Right cardiac atrium (tissue), 5 donors: ENCODE results near the gene PACS2. TPM values are rescaled to one million over a fixed set of nuclear protein-coding genes. Genes with fewer than 3 reads are reported as not detected.
"Not testable (repeated sequence)": the region's sequence is repeated elsewhere in the genome, so short reads cannot be mapped to it uniquely, and the experiment has no call there.

Experiments
- ATAC-seq, 2 donors: fragments of 200-7000 bp; cut with Tn5 transposase; one replicate each; pipeline versions ENCODE4 v1.8.0 to v1.9.1; 2020; ENCODE audit warnings: moderate library complexity in 2 of 2, mild to moderate bottlenecking in 1 of 2
- DNase-seq, 3 donors: peaks; one replicate each; pipeline ENCODE4 v3.0.0-alpha.2; 2020
- H3K27ac ChIP-seq: one replicate; pipeline ENCODE4 v1.5.1; 2013; ENCODE audit warnings: mild to moderate bottlenecking, low read length, control low read depth, moderate library complexity
- H3K27me3 ChIP-seq: one replicate; pipeline ENCODE4 v1.6.1; 2013; ENCODE audit not compliant: control insufficient read depth, insufficient read depth
- H3K4me1 ChIP-seq: one replicate; pipeline ENCODE4 v1.6.1; 2013; ENCODE audit warnings: low read length; ENCODE audit not compliant: control insufficient read depth, insufficient read depth
- H3K4me3 ChIP-seq: one replicate; pipeline ENCODE4 v1.5.1; 2013; ENCODE audit warnings: low read length, control low read depth
- H3K9me3 ChIP-seq: one replicate; pipeline ENCODE4 v1.6.1; 2013; ENCODE audit warnings: low read length; ENCODE audit not compliant: control insufficient read depth
- WGBS: extraction: QIAGEN DNeasy Blood & Tissue Kit; methylation state at CpG from one replicate; pipeline ENCODE4 v1.1.7; 2013; 5-methylcytosine and 5-hydroxymethylcytosine counted together
- intact Hi-C, 4 donors: fragments of 100-400 bp; cut with DNase I; formaldehyde crosslinking; loops; one replicate each; pipeline versions ENCODE4 v1.11.0 to v1.14.0; 2022 to 2023
- polyA plus RNA-seq: library from polyadenylated mRNA; stranded (reverse); fragments of 200-250 nt; gene quantifications from one replicate; pipeline ENCODE4 v1.2.3, GENCODE V29; 2013
- total RNA-seq, 4 donors: library from RNA; stranded (reverse); fragmentation: NEBNext Ultra II Directional; extraction: Animal tissue kit (Norgen Biotek cat#: 25700); gene quantifications; one replicate each; pipeline ENCODE4 v1.2.1, GENCODE V29; 2021
- donor health status: healthy with polysubstance abuse.
- donor health status: DM: no; HTN: yes; CAD: no.
- donor health status: DM: no; HTN: no; CAD: no.
- donor health status: DM: no; HTN: yes; CAD: no; lungs with severe emphysema.
- donor health status: DM: yes; HTN: yes; CAD: no.

PACS2 gene
- total and polyA plus RNA-seq, 5 donors = 50.6 to 67.0 (median 63.0) TPM

DNA sequence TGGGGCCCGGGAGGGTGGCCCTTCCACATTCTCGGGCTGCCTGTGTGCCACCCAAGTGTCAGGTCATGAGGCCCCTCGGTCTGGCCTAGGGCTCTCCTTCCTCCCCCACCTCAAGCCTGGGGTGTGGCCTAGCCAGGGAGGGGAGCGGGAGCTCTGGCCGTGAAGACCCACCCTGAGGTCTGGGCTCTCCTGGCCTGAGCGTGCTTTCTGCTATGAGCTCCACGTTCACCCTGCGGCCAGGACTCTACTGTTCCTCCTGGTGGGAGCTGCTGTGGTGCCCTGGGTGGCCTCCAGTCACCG, 12.0 kb downstream of the PACS2 start:
- Histone ChIP-seq H3K4me3 (no peak overlapping the region), H3K9me3 (no peaks in the 10 kb centered on the region), H3K27ac (peak overlapping the region; percentile 26), H3K4me1 (peaks cover 29% of the 10 kb centered on the region), H3K27me3 (no peaks in the 10 kb centered on the region)
- WGBS = 72% methylated on average over 9 of the region's 9 CpGs
- no peak for DNase-seq
- intact Hi-C loops = no loop called here
- ATAC-seq = no peak

DNA sequence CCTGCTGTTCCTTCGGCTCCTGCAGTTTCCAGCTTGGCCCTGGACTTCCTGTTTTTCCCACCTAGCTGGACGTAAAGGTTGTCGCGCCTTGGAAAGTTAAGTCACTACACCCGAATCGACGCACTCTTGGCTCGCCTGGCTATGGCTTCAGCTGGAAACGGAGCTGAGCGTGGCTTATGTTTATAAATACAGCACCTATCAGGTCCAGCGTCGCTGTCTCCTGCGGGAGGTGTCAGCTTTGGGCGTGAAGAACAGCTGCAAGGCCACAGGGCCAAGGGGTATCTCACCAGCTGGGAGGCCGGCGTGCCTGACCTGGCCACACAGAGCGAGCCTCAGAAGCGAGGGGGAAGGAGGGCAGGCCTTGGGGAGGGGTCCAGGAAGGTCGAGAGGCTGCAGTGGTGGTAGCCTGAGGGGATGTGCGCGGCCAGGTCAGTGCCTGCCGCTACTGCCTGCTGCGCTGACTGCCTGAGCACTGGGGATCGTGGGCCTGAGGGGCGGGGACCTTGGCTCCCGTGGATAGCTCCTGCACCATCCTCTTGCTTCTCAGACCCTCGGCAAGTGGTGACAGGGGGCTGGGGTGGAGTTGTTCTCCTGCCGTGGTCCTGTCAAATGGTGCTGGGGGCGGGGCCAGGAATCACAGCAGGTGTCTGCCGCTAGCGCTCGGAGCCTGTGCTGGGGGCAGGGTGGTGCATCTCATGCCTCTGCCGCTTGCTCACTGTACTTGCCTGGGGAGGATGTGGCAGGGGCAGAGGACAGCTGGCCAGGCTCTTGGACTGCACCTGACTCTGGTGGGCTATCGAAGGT, 12.5 kb downstream of the PACS2 start:
- ATAC-seq (peak; percentile 33 to 43), DNase-seq (peak in 2 of 3 donors; percentile 69 to 72)
- peak overlapping the region; percentile 26 for H3K27ac ChIP-seq
- 59% methylated on average over 34 of the region's 34 CpGs for WGBS
- H3K4me1 ChIP-seq = peaks cover 29% of the 10 kb centered on the region
- H3K4me3 ChIP-seq = no peak overlapping the region
- no peaks in the 10 kb centered on the region for H3K27me3 ChIP-seq
- H3K9me3 ChIP-seq = no peaks in the 10 kb centered on the region
- intact Hi-C loops = no loop called here

DNA sequence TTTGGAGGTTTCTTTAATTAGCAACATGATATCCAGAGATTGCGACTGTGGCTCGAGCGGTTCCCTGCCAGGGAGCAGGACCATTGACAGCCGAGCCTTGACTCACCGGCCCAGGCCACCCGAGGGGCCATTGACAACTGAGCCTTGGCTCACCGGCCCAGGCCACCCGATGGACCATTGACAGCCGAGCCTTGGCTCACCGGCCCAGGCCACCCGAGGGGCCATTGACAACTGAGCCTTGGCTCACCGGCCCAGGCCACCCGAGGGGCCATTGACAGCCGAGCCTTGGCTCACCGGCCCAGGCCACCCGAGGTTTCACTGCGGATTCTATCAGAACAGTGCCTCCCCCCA, 13.1 kb downstream of the PACS2 start:
- ATAC-seq, H3K27ac ChIP-seq, intact Hi-C loops, H3K9me3 ChIP-seq, H3K4me3 ChIP-seq, H3K27me3 ChIP-seq: not testable (repeated sequence)
- H3K4me1 ChIP-seq = peaks cover 29% of the 10 kb centered on the region
- peak in 2 of 3 donors; percentile 32 to 59 for DNase-seq
- 53% methylated on average over 17 of the region's 17 CpGs for WGBS

DNA sequence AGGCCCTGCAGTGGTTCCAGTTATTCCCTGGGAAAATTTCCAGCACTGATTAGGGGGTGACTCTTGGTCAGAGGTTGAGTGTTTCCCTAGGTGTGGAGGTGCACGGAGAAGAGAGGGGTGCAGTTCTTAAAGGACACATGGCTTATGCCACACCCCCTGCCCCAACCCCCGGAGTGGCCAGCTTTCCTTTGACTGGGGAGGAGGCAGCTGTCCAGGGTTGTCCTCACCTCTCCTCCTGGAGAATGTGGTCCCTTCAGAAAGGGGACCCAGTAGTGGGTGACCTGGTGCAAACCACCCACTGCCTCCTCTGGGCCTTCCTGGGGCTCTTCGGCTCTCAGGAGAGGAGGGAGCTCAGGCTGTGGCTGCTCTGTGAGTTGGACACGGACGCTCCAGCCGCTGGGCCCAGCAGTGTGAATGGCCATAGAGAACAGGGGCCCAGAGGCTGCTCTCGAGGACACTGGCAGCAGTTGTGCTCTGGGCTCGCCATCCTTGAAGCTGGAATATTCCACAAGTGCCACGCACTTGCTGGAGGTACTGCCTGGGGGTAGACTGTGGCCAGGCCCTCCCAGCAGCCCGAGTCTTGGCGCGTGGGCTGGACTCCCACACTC, 13.6 kb downstream of the PACS2 start:
- ATAC-seq = no peak
- H3K27ac ChIP-seq = no peak overlapping the region
- peaks cover 29% of the 10 kb centered on the region for H3K4me1 ChIP-seq
- H3K4me3 ChIP-seq = no peak overlapping the region
- intact Hi-C loops = no loop called here
- no peaks in the 10 kb centered on the region for H3K9me3 ChIP-seq
- no peaks in the 10 kb centered on the region for H3K27me3 ChIP-seq
- DNase-seq = peak in 2 of 3 donors; percentile 33
- WGBS = 66% methylated on average over 12 of the region's 12 CpGs

DNA sequence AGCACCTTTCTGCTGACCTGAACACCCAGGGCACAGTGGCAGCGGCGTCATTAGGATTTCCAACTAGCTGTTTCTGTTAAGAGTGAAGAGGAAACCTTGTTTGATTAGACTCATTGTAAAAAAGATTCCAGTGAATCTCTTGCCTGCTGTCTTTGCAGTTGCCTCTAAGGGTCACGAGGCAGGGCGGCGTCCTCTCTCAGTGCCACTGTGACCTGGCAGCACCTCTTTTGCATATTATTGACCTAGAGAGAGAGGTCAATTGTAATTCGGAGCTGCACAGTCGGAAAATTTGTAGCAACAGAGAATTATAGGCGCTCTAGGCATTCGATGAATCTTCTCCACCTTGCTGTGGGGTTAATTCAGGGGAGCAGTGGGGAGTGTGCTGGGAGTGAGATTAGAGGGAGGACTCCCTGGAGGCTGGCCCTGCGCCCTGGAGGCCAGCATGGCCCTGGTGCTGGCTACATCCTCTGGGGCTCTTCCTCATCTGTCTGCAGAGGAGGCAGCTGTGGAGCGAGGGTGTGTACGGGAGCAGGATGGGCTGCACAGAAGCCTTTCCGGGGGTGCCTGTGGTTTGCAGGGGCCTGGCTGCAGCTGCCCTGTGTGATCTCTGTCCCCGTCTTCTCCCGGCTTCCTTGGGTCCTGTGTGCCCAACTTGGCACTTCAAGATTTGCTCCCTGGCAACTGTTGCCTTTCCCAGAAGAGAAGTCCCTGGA, 14.3 kb downstream of the PACS2 start:
- Histone ChIP-seq H3K9me3 (no peaks in the 10 kb centered on the region), H3K27me3 (no peaks in the 10 kb centered on the region), H3K27ac (no peak overlapping the region), H3K4me1 (peaks cover 28% of the 10 kb centered on the region), H3K4me3 (no peak overlapping the region)
- intact Hi-C loops = no loop called here
- ATAC-seq = no peak
- DNase-seq = peak in 2 of 3 donors; percentile 49
- WGBS = 64% methylated on average over 15 of the region's 15 CpGs

DNA sequence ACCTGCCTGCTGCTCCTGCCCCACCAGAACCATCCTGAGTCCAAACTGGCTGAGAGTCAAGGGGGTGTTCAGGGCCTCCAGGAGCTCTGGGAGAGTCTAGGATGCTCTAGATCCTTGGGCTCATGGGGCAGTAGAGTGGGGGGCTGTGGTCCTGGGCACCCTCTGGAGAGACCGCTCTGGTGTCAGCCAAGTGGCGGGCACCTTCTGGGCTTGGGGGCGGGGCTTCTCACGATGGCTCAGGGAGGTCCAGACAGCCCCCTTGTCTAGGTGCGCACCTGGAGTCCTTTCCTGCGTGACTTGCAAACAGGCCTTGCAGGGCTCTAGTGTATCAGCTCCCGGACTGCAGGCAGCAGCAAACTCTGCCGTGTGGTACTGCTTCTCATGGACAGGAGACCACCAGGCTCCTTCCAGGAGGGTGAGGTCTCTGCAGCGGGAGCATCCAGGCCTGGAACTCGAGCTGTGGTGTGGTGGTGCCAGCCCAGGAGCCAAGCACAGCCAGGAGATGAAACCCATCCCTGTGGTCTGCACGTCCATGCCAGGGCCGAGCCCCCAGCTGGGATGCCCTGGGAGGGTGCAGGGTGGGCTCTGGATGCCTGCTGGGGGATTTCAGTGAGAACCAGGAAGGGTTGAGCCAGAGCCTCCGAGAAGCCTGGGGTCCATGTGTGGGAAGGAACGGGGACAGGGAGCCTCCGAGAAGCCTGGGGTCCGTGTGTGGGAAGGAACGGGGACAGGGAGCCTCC, 15.0 kb downstream of the PACS2 start:
- WGBS = 91% methylated on average over 17 of the region's 17 CpGs
- peak in 2 of 3 donors; percentile 39 to 52 for DNase-seq
- intact Hi-C loops = no loop called here

DNA sequence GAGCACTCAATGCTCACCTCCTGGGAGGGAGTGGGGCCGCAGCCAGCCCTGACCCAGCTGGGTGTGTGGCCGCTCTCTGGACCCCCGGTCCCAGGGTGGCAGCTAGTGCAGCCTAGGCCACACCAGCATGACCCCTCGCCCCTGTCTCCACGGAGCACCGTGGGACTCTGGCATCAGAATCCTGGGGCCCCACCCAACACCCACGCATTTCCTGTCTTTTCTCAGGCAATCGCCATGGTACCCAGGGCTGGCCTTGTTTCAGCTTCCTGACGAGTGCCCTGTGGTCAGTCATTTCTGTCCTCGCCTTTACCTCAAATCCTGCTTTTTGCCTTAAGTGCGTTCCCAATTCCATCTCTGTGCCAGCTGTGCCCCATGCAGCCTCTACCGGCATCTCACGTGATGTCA, 15.9 kb downstream of the PACS2 start:
- Histone ChIP-seq H3K27ac (no peak overlapping the region), H3K27me3 (no peaks in the 10 kb centered on the region), H3K9me3 (no peaks in the 10 kb centered on the region), H3K4me1 (peaks cover 21% of the 10 kb centered on the region), H3K4me3 (no peak overlapping the region)
- peak; percentile 72 to 80 (median 79) for DNase-seq
- WGBS = 59% methylated on average over 13 of the region's 13 CpGs
- peak; percentile 1 to 58 for ATAC-seq
- intact Hi-C loops = no loop called here

More for the DNA sequence above, 15.0 kb downstream of the PACS2 start:
- Histone ChIP-seq H3K4me3 (no peak overlapping the region), H3K27me3 (no peaks in the 10 kb centered on the region), H3K27ac (no peak overlapping the region), H3K4me1 (peaks cover 24% of the 10 kb centered on the region), H3K9me3 (no peaks in the 10 kb centered on the region)
- ATAC-seq = no peak

DNA sequence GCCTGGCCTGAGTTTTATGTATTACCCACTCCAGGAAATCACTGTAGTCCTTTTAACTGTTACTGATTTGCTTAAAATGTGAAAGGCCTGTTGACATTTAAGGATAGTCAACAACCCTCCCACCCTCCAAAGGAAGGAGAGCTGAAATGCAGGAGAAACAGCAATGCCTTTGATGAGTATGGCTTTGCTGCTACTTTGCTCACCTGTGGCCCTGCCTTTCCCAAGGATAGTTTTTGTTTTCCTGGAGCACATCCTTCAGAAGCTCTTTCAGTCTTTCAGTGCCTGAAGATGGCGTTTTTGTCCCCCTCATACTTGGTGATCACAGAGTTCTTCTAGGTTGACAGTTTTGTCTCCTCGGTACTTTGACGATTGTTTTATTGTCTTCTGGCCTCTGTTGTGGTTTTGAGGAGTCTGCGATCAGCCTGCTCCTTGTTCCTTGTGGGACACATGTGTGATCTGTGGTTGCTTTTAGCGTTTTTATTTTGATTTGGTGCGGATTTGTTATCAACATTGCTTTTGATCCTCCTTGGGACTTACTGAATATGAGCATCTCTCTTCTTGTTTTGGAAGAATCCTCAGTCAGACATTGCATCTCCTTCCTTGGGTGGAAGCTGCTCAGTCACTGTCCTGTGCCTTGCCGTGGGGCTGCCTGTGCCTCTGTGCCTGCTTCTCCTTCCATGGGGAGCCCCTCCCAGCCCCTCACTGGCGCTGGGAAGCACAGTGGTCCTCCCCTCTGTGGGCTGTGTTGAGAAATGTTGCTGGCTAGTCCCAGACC, 17.2 kb downstream of the PACS2 start:
- H3K27ac ChIP-seq = no peak overlapping the region

DNA sequence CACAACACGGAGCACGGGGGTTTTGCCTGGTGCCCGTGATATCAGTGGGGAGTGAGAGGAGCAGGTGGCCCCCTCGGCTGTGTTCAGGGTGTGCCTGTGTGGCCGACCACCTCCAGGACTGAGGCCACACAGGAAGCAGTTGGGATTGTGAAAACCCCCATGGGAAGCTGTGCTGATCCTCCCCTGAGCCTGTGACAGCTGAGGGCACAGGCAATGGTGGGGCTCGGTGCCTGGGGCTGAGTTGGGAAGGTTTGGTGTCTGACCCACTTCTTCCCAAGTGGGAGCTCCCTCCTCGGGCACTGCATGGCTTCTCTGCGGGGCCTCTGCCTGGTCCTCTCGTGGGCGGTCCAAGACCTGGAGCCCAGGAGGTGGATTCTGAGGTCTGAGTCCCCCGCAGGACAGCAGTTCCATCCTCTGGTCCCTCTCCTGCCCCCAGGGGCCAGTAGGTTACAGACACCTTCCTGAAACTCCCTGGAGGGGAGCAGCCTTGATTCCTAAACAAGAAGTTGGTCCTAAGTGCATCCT, 17.9 kb downstream of the PACS2 start:
- 75% methylated on average over 11 of the region's 11 CpGs for WGBS
- H3K27me3 ChIP-seq = no peaks in the 10 kb centered on the region
- H3K4me1 ChIP-seq = peaks cover 22% of the 10 kb centered on the region
- DNase-seq (peak in 2 of 3 donors; percentile 36 to 45), ATAC-seq (no peak)
- no peaks in the 10 kb centered on the region for H3K9me3 ChIP-seq
- no peak overlapping the region for H3K27ac ChIP-seq
- intact Hi-C loops = no loop called here
- H3K4me3 ChIP-seq = no peak overlapping the region

More for the DNA sequence above, 17.2 kb downstream of the PACS2 start:
- H3K4me3 ChIP-seq = no peak overlapping the region
- no peaks in the 10 kb centered on the region for H3K27me3 ChIP-seq
- ATAC-seq (no peak), DNase-seq (peak in 1 of 3 donors; percentile 28)
- H3K4me1 ChIP-seq = peaks cover 21% of the 10 kb centered on the region
- WGBS = 84% methylated on average over 8 of the region's 8 CpGs
- H3K9me3 ChIP-seq = no peaks in the 10 kb centered on the region
- intact Hi-C loops = no loop called here

DNA sequence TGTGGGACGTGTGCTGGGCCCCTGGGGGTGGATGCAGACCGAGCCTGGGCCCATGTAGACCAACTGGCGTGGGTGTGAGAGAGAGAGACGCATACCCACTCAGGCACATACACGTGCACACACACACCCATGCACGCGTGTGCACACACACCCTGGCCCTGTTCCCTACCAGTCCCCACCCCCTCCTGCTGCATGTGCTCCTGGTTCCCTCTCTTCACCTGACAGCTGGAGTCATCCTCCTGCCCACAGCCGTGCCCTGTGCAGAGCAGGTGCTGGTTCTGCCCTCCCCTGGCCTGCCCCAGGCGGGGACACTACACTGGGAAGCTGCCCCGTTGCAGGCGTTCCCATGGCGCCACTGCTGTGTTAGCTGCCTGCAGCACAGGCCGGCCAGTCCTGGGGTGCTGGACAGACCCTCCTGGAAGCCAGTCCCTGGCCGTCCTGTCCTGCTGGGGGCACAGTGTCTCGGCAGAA, 18.5 kb downstream of the PACS2 start:
- 78% methylated on average over 15 of the region's 15 CpGs for WGBS
- Histone ChIP-seq H3K4me1 (peaks cover 23% of the 10 kb centered on the region), H3K9me3 (no peaks in the 10 kb centered on the region), H3K27me3 (no peaks in the 10 kb centered on the region), H3K27ac (no peak overlapping the region), H3K4me3 (no peak overlapping the region)
- ATAC-seq = no peak
- intact Hi-C loops = no loop called here
- peak in 2 of 3 donors; percentile 45 to 50 for DNase-seq
